GM18502 (cell line): ENCODE data around the gene HOXC10.

Experiments used
- ATAC-seq: cut with Tn5 transposase; IDR thresholded peaks from one replicate; pipeline ENCODE4 v1.9.1; 2021; ENCODE audit warnings: mild to moderate bottlenecking; ENCODE audit not compliant: unreplicated experiment, poor library complexity

The HOXC10 gene

GRCh38 chr12:54036620-54037359, 51.8 kb downstream of the HOXC10 start:
- no peak for ATAC-seq

DNA sequence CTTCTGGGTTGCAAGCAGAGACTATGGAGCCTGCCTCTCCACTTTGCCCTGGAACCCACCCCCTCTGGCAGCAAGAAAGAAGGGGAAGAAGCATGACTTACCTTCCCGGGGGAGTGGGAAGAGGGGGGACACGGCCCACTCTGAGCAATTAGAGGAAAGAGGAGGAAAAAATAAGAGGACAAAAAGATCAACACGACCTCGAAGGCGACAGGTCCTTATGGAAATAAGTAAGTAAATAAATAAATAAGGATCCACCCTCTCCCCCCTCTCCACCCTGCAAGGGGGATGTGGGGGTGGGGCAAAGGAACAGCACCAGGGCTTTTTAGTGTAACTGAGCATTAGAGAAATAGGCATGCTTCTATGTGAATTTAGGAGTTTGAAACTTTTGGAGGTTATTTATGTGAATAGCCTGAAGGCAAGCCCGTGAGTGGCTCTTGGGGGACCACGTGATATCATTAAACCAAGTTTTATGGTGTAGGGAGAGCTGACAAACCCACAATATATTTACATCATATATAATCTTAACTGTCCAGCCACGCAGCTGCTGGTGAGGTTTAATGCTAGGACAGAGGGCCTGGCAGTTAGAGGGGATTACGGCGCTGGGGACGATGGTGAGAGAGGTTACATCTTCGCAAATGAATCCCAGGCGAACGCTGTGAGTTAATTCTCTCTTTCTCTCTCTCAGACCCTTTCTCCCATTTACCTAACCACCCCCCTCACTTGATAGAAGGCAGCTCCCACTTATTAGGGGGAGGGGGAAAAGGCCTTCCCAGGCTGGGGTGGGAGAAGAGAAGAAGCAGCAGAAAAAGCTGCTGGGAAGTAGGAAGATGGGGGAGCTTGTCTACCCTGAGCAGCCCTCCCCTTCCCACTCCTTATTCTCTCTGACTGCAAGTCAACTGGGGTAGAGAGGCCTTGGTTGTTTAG, 52.7 kb downstream of the HOXC10 start:
- ATAC-seq: no peak

DNA sequence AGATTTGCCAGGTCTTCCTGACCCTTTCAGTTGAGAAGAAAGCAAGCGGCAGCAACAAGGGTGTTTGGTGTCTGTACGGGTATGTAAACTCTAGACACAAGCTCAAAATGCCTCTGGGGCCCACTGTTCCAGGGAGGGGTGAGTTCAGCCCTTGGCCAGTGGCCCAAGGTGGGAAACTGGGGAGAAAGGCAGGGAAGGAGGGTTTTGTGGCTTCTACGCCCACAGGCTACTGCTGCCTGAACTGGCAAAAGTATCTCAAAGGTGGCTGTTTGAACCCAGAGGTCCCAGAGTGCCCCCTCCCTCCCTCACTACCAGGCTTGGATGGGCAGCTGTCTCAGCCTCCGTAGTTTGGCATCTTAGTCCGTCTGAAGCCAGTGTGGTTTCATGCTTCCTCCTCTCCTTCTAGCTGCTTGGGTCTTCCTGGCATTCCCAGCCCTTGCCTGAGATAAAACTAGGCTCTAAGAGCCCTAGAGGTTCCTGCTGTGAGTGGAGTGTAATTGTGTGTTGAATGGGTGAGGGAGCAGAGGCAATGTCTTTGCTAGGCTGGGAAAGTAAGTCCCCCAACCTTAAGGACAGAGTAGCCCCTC, 53.4 kb downstream of the HOXC10 start:
- no peak for ATAC-seq

DNA sequence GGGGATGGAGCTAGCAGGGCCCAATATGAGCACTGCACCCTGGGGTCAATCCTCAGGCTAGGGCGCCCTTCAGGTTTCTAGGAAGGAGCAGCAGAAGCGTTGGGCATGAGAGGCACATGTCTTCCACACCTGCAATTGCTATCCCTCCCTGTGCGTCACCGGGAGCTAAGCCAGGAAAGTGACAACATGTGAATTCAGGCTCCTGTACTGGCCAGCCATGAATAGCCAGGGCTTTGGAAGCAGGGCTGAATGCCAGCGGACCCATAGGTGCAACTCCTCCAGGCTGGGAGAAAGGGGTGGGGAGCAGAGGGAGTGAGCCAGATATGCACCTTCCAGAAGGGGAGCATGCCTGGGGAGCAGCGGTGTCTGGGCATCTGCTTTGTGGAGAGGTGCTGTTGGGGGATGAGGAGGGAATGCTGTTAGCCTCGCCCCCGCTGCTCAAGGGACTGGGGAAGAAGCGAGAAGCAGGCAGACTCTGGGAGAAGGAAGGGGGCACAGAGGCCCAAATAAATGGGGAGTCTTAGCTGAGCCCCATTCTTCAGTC, 54.0 kb downstream of the HOXC10 start:
- no peak for ATAC-seq

DNA sequence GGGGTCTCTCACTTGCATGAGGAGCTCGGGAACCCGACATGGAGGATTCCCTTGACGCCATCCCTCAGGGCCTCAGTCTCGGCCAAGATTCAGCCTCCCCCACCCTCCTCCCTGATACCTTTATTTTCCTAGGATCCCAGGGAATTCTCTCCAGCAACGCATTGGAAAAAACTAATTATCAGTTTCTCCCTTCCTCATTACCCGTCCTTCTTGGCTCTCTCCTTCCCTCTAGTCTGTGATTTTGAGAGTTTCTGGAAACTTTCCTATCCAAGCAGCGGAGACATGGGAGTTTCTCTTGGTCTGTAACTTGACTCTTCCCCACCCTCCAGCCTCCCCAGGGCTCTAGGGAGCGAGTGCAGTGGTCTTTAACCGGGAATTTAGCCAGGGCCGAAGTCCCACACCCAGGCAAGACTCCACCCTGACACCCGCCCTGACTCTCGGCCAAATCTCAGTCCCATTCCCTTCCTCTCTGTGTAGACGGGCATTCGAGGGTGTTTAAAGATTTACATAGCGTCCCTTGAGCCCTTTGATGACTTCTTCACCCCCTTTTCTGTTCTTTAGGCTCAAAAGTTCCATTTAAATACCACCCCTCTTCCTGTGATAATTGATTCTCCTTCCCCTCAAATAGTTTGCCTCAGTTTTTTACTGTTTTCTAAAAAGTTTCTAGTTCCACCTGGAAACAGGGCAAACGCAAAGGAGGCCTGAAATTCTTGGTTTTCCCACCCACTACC, 54.6 kb downstream of the HOXC10 start:
- ATAC-seq: no peak
